Neural progenitor cell (in vitro differentiated cells): Measurements from ENCODE around the gene TNFSF18. TPM values are rescaled to one million over a fixed set of nuclear protein-coding genes. Genes with fewer than 3 reads are reported as not detected.

Experiments used
- DNase-seq: peaks from one replicate; pipeline ENCODE4 v3.0.0-alpha.2; 2016; ENCODE audit warnings: low spot score
- H2AFZ ChIP-seq: fragments of 200-600 bp; sonication (generic); replicated peaks from 2 replicates; pipeline ENCODE4 v1.6.1; 2016; ENCODE audit warnings: antibody characterized with exemption
- H3F3A ChIP-seq: fragments of 200-600 bp; sonication (generic); 2 replicates; pipeline ENCODE4 v1.6.1; 2016; ENCODE audit warnings: antibody characterized with exemption, low read depth
- H3K27ac ChIP-seq: fragments of 200-600 bp; sonication (generic); 2 replicates; pipeline ENCODE4 v1.5.1; 2016; ENCODE audit warnings: mild to moderate bottlenecking
- H3K27me3 ChIP-seq: fragments of 200-600 bp; sonication (generic); 2 replicates; pipeline ENCODE4 v1.6.1; 2016; ENCODE audit warnings: mild to moderate bottlenecking, moderate library complexity
- H3K36me3 ChIP-seq: fragments of 200-600 bp; sonication (generic); 2 replicates; pipeline ENCODE4 v1.5.1; 2016
- H3K4me1 ChIP-seq: fragments of 200-600 bp; sonication (generic); 2 replicates; pipeline ENCODE4 v1.6.1; 2016; ENCODE audit warnings: mixed run types
- H3K4me2 ChIP-seq: fragments of 200-600 bp; sonication (generic); 2 replicates; pipeline ENCODE4 v1.6.1; 2016
- H3K4me3 ChIP-seq: fragments of 200-600 bp; sonication (generic); 2 replicates; pipeline ENCODE4 v1.5.1; 2016
- H3K79me2 ChIP-seq: fragments of 200-600 bp; sonication (generic); 2 replicates; pipeline ENCODE4 v1.6.1; 2016; ENCODE audit warnings: low read depth
- H3K9ac ChIP-seq: fragments of 200-600 bp; sonication (generic); 2 replicates; pipeline ENCODE4 v1.6.1; 2016
- H3K9me3 ChIP-seq: fragments of 200-600 bp; sonication (generic); 2 replicates; pipeline ENCODE4 v1.5.1; 2016; ENCODE audit warnings: low read depth
- H4K20me1 ChIP-seq: fragments of 200-600 bp; sonication (generic); 2 replicates; pipeline ENCODE4 v1.6.1; 2016; ENCODE audit warnings: low read depth
- H3K27ac Mint-ChIP-seq: 3 replicates; pipeline ENCODE4 v1.8.0; 2021; ENCODE audit warnings: mixed read lengths
- H3K27me3 Mint-ChIP-seq: 2 replicates; pipeline ENCODE4 v1.8.0; 2022; ENCODE audit warnings: low read depth, mild to moderate bottlenecking, inconsistent platforms, moderate library complexity, mixed read lengths; ENCODE audit not compliant: insufficient read depth
- H3K36me3 Mint-ChIP-seq: 3 replicates; pipeline ENCODE4 v1.8.0; 2021; ENCODE audit warnings: mixed read lengths
- H3K4me1 Mint-ChIP-seq: 3 replicates; pipeline ENCODE4 v1.8.0; 2021; ENCODE audit warnings: mixed read lengths
- H3K4me3 Mint-ChIP-seq: 3 replicates; pipeline ENCODE4 v1.8.0; 2021; ENCODE audit warnings: mild to moderate bottlenecking, moderate library complexity, mixed read lengths
- H3K9me3 Mint-ChIP-seq: 3 replicates; pipeline ENCODE4 v1.8.0; 2020; ENCODE audit warnings: mixed read lengths
- CTCF ChIP-seq: fragments of 200-600 bp; sonication (generic); IDR thresholded peaks from 2 replicates; pipeline ENCODE4 v1.5.1; 2017; ENCODE audit warnings: antibody characterized with exemption, mild to moderate bottlenecking
- EZH2 ChIP-seq: fragments of 200-600 bp; sonication (generic); IDR thresholded peaks from 2 replicates; pipeline ENCODE4 v1.6.1; 2017; ENCODE audit warnings: antibody characterized with exemption, mild to moderate bottlenecking, moderate library complexity
- EZH2phosphoT487 ChIP-seq: fragments of 200-600 bp; sonication (generic); IDR thresholded peaks from 2 replicates; pipeline ENCODE4 v1.6.1; 2017; ENCODE audit warnings: antibody characterized with exemption
- total RNA-seq: library from RNA; depleted of rRNA; stranded (reverse); fragments of >200 nt; gene quantifications from 2 replicates; pipeline ENCODE4 v1.2.3, GENCODE V29; 2015; ENCODE audit warnings: low replicate concordance

The TNFSF18 gene
- total RNA-seq, 1 donor from 2014 or later = not detected

GRCh38 chr1:173097001-173097400, 46.3 kb upstream of the TNFSF18 start:
- Histone ChIP-seq H3K4me1 (no peaks in the 10 kb centered on the region), H3K79me2 (no peaks in the 10 kb centered on the region), H2AFZ (no peak overlapping the region), H3K36me3 (no peaks in the 10 kb centered on the region), H3K9ac (no peak overlapping the region), H4K20me1 (no peaks in the 10 kb centered on the region), H3K27ac (no peak overlapping the region), H3K27me3 (no peaks in the 10 kb centered on the region), H3K4me3 (no peak overlapping the region), H3K9me3 (no peaks in the 10 kb centered on the region), H3F3A (no peaks in the 10 kb centered on the region), H3K4me2 (no peak overlapping the region)
- TF ChIP-seq CTCF = no peak
- TF ChIP-seq EZH2phosphoT487 = no peak
- TF ChIP-seq EZH2 = no peak
- Mint-ChIP-seq H3K4me1 (no peaks in the 10 kb centered on the region), H3K27ac (no peak overlapping the region), H3K9me3 (no peaks in the 10 kb centered on the region), H3K27me3 (no peaks in the 10 kb centered on the region), H3K4me3 (no peak overlapping the region), H3K36me3 (no peaks in the 10 kb centered on the region)
- no peak for DNase-seq

GRCh38 chr1:173095632-173096031, 44.9 kb upstream of the TNFSF18 start:
- Mint-ChIP-seq H3K27me3 (no peaks in the 10 kb centered on the region), H3K27ac (no peak overlapping the region), H3K4me3 (no peak overlapping the region), H3K9me3 (no peaks in the 10 kb centered on the region), H3K4me1 (no peaks in the 10 kb centered on the region), H3K36me3 (no peaks in the 10 kb centered on the region)
- Histone ChIP-seq H3K9ac (no peak overlapping the region), H4K20me1 (no peaks in the 10 kb centered on the region), H3K4me1 (no peaks in the 10 kb centered on the region), H3K4me2 (no peak overlapping the region), H3K27me3 (no peaks in the 10 kb centered on the region), H3K79me2 (no peaks in the 10 kb centered on the region), H3K36me3 (no peaks in the 10 kb centered on the region), H3K9me3 (no peaks in the 10 kb centered on the region), H3K27ac (no peak overlapping the region), H3F3A (no peaks in the 10 kb centered on the region), H3K4me3 (no peak overlapping the region), H2AFZ (no peak overlapping the region)
- no peak for DNase-seq
- TF ChIP-seq CTCF = no peak
- no peak for TF ChIP-seq EZH2phosphoT487
- no peak for TF ChIP-seq EZH2

GRCh38 chr1:173094541-173094940, 43.8 kb upstream of the TNFSF18 start:
- no peaks in the 10 kb centered on the region for H3K4me1 ChIP-seq
- H3K36me3 ChIP-seq = no peaks in the 10 kb centered on the region
- no peaks in the 10 kb centered on the region for H3K4me1 Mint-ChIP-seq
- H2AFZ ChIP-seq = no peak overlapping the region
- TF ChIP-seq CTCF = no peak
- no peak for TF ChIP-seq EZH2phosphoT487
- no peak for TF ChIP-seq EZH2
- no peaks in the 10 kb centered on the region for H3K27me3 Mint-ChIP-seq
- H3K4me2 ChIP-seq = no peak overlapping the region
- no peaks in the 10 kb centered on the region for H3K9me3 Mint-ChIP-seq
- H3F3A ChIP-seq = no peaks in the 10 kb centered on the region
- no peak overlapping the region for H3K27ac ChIP-seq
- H3K27me3 ChIP-seq = no peaks in the 10 kb centered on the region
- no peak for DNase-seq
- H3K9me3 ChIP-seq = no peaks in the 10 kb centered on the region
- no peak overlapping the region for H3K27ac Mint-ChIP-seq
- no peak overlapping the region for H3K9ac ChIP-seq
- H3K36me3 Mint-ChIP-seq = no peaks in the 10 kb centered on the region
- no peaks in the 10 kb centered on the region for H3K79me2 ChIP-seq
- H4K20me1 ChIP-seq = no peaks in the 10 kb centered on the region
- H3K4me3 Mint-ChIP-seq = no peak overlapping the region
- H3K4me3 ChIP-seq = no peak overlapping the region
